GM12874 (cell line): ENCODE measurements around the gene UNG.

Experiments
- CTCF ChIP-seq: IDR thresholded peaks from 2 replicates; pipeline ENCODE4 v1.5.1; 2011; ENCODE audit warnings: low read depth, mild to moderate bottlenecking, control low read depth, low read length, moderate library complexity; ENCODE audit not compliant: insufficient read depth

UNG gene

GRCh38 chr12:109097140-109097434 lies 310 bp upstream of the UNG start:
- no peak for TF ChIP-seq CTCF

GRCh38 chr12:109098183-109098604 lies 797 bp downstream of the UNG start:
- no peak for TF ChIP-seq CTCF

DNA sequence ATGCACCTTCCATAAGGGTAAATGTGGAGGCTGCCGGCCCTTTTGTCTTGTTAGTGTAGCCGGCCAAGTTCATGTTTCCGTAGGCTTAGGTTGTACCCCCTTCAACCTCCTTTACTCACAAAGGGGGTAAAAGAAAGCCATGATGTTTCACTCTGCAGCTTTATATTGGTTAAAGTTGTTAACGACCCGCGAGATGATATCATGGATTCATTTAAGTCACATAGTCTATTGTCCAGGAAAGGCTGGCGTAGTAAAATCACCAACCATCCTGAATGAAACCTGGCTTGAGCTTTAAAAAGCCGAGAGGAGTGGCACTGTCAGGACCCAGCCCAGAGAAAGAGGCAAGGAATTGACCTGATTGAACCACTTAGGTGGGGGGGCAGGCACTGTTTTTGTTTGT lies 1.3 kb downstream of the UNG start:
- TF ChIP-seq CTCF = no peak

DNA sequence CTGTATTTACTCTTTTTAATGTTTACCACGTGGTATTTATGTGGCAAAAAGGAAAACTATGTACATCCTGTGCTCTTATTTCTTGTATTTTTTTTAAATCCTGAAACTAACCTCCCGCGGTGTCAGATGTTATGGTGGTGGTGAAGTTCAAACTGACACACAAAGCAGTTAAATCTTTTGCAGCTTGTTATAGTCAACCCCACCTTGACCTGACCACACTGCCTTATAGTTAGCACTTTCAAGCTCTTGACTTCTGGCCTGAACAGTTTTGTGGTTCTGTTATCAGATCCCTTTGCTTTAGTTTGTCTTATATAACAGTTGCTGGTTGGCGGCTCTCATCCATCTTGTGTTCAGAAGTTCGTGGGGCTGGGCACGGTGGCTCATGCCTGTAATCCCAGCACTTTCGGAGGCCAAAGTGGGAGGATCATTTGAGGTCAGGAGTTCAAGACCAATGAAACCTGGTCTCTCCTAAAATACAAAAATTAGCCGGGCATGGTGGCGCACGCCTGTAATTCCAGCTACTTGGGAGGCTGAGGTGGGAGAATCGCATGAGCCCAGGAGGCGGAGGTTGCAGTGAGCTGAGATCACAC lies 2.1 kb downstream of the UNG start:
- no peak for TF ChIP-seq CTCF

- TF ChIP-seq CTCF = no peak
These were observed 3.3 kb downstream of the UNG start for GRCh38 chr12:109100741-109101140.

- TF ChIP-seq CTCF = no peak
These were observed 5.1 kb downstream of the UNG start for GRCh38 chr12:109102491-109102890.

DNA sequence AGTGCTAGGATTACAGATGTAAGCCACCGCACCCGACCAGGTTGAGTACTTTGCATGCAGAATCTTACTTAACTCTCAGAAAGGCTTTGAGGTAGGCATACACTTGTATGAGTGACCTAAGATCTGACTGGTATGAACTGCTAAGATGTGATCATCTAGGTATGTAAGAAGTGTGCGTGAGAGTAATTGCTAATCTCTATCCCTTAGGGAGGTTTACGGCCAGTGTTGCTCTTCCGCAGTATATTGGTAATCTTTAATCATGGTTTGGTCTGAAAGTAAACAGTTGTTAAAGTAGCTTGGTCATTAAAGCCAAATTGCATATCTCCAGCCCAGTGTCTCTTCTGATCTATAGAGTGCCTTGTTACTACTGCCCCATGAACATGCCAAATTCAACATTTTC lies 7.8 kb downstream of the UNG start:
- no peak for TF ChIP-seq CTCF
